Measurements from ENCODE around the gene DNAJC12. TPM values are rescaled to one million over a fixed set of nuclear protein-coding genes. Genes with fewer than 3 reads are reported as not detected.

DNAJC12 gene
- total RNA-seq = 4.9 and 17.3 TPM in 2 replicates

DNA sequence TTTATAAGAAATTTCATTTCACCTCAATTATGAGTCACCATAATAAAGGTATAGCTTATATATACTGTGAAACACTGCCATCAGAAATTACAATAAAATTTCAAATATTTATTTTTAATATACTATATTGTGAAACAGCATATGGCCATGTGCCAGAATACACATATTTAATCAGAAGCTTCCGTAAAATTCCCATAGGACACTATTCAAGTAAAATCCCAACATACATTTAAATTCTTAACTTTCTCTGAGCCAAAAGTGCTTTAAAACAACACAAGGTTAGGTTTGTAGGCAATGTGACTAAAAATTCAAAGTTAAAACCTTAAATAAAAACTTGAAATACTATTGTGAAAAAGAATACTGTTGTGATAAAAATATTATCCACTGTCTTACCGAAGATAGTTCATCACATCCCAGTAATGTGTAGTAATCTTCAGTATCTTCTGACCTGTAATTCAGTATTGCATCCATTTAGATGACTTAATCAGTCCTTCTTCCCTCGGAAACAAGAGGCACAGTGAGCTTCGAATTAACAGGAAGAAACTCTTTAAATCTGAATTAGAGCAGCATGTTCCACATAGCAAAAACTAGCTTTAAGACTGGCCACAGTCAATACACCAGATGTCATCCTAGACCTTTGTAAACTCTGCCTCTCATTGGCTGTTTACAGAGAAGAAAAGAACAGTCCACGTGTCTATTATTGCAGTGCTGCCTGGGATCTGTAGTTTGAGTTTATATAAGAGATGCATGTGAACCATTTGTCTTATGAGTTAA lies at the start of gene DNAJC12:
Gene DNAJC12, minus strand, starts transcription at position 648 of the 774 bp plus-strand sequence. Its CDS starts 177 bp downstream, at position 471.

DNA sequence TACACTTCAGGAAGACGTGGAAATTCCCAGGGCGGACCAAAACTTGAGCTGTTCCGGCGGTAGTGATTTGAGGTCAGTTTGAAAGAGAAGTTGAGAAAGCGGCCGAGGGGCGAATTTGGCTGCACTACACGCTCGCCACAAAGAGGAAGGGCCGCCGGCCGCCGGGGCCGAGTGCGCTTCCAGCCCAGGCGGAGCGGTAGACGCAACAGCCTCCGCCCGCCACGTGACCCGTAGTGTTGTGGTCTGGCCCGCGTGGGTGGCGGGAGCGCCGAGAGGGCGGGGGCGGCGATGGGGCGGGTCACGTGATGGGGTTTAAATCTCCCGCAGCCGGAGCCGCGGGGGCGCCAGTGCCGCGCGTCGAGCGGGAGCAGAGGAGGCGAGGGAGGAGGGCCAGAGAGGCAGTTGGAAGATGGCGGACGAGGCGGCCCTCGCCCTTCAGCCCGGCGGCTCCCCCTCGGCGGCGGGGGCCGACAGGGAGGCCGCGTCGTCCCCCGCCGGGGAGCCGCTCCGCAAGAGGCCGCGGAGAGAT lies 46.4 kb upstream of the DNAJC12 start, which contains the start of gene SIRT1:
Gene SIRT1, plus strand, starts transcription at position 344 of the 529 bp plus-strand sequence. Its CDS starts 66 bp downstream, at position 410.

Small RNA genes within 50 kb of the gene (small RNA-seq; reads per million reads assigned to genes)
- gene RN7SL394P = not detected
- gene RNU6-1250P = not detected
- gene RNU6-523P = not detected

Other genes starting within 250 kb of the DNAJC12 start
- under 0.01 and 0.29 TPM in 2 replicates for gene CTNNA3, start 142.0 kb downstream of the DNAJC12 start, total RNA-seq
- 8.8 and 9.6 TPM in 2 replicates for gene SIRT1, start 46.5 kb upstream of the DNAJC12 start, total RNA-seq
- gene HERC4, start 237.1 kb upstream of the DNAJC12 start, total RNA-seq = 41.2 and 68.8 TPM in 2 replicates

Measured in vein endothelial cell (primary cell).